NCI-H526 (cell line): ENCODE data around the gene COL11A2.

Source experiments
- DNase-seq, 2 experiments: peaks; one replicate each; lab custom pipeline; 2025; lab: John Stamatoyannopoulos, UW

The COL11A2 gene

GRCh38 chr6:33206864-33207551 is 14.7 kb upstream of the COL11A2 start:
- peak in 1 of 2 experiments; percentile 26 for DNase-seq

GRCh38 chr6:33206027-33206863 is 14.0 kb upstream of the COL11A2 start:
- no peak for DNase-seq

GRCh38 chr6:33205191-33206026 is 13.1 kb upstream of the COL11A2 start:
- DNase-seq, result no peak

DNA sequence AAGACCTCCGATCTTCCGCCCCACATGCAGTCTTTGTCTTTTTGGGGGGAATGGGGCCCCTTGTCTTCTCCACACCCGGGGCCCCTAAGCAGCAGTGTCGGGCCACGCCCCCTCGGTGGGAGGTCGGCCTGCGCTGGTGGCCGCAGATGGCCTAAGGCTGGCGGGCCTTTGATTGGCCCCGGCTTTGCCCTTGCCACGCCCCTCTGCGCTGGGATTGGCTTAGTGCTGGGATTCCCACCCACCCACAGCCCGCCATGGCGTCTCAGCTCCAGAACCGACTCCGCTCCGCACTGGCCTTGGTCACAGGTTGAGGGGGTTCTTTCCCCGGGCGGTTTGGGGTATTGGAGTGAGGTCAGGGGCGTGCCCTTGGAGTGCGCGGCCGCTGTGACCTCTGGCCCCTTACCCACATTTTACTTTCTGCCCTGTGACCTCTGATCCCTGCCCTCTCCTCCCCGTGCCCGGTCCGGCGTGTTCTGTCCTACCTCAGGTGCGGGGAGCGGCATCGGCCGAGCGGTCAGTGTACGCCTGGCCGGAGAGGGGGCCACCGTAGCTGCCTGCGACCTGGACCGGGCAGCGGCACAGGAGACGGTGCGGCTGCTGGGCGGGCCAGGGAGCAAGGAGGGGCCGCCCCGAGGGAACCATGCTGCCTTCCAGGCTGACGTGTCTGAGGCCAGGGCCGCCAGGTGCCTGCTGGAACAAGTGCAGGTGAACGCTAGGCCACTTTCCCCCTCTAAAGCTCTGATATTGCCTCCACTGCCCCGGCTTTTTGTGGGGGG is 12.3 kb upstream of the COL11A2 start, which contains the start of gene HSD17B8:
HSD17B8 (plus strand) TSS at position 241 of the 776 bp plus-strand sequence; CDS start at position 255, 14 bp downstream.
- DNase-seq, result peak; percentile 69 to 96

DNA sequence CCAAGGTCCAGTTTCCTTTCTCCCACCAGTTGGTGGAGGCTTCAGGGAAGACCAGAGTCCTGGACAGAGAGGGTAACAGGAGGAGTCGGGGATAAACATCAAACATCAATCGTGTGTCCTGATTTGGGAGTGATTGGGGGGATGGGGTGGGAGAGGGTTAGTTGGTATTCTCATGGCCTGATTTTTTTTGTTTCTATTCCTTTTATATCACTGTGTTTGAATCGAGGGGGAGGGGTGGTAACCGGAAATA is 11.8 kb upstream of the COL11A2 start:
- no peak for DNase-seq

- DNase-seq, result no peak
Measured at GRCh38 chr6:33203443-33204164, 11.3 kb upstream of the COL11A2 start.

GRCh38 chr6:33202799-33203198 is 10.5 kb upstream of the COL11A2 start:
- no peak for DNase-seq

DNA sequence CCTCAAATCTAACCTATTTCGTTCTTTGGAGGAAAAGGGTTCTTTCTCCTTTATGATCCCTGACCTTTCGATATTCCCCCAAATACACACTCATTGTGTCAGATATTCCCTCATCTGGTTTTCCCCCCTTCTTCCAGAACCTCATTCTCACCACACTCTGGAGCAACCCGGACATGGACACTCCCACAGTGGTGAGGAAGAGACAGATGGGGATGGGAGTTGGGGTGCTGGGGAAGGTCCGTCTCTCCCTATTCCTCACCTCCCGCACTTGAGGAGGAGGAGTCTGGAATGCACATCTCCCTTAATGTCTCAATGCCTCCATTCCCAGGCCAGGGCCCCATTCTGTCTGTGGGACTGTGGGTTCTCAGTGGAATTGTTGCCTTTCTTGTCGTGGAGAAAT is 9.7 kb upstream of the COL11A2 start:
- DNase-seq, result no peak

- no peak for DNase-seq
Measured at GRCh38 chr6:33201147-33201545, 8.9 kb upstream of the COL11A2 start.

GRCh38 chr6:33200219-33201146 is 8.2 kb upstream of the COL11A2 start, which contains the start of the genes RXRB and SLC39A7:
Gene RXRB, minus strand, starts transcription at chr6:33200665. Its CDS starts 189 bp downstream, at chr6:33200476.
Gene SLC39A7, plus strand, starts transcription at chr6:33200867. Its CDS starts 379 bp downstream, at chr6:33201246.
- DNase-seq, result peak; percentile 98 to 99

DNA sequence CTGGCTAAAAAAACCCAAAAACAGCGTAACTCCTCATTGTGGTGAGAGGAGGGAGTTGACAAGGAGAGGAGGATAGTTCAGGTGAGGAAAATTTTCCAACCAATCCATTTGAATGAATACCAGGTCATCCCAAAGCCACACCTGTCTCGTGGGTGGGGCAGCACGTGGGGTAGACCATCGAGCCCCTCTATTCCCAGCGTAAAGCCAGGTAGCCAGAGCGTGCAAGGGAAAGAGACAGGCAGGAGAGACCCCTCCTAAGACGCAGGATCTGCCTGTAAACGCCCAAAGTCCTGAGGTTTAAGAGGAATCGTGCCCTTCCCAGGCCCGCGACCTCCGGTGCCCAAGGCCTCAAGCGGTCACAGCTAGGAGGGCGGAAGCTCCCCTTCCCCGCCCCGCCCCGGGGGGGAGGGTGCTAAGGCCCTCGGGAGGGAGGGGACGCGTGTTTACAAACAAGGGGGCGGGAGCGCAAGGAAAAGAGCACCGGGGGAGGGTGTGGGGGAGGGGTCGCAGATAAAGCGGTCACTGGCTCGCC is 7.5 kb upstream of the COL11A2 start:
- DNase-seq, result peak; percentile 60 to 90

DNA sequence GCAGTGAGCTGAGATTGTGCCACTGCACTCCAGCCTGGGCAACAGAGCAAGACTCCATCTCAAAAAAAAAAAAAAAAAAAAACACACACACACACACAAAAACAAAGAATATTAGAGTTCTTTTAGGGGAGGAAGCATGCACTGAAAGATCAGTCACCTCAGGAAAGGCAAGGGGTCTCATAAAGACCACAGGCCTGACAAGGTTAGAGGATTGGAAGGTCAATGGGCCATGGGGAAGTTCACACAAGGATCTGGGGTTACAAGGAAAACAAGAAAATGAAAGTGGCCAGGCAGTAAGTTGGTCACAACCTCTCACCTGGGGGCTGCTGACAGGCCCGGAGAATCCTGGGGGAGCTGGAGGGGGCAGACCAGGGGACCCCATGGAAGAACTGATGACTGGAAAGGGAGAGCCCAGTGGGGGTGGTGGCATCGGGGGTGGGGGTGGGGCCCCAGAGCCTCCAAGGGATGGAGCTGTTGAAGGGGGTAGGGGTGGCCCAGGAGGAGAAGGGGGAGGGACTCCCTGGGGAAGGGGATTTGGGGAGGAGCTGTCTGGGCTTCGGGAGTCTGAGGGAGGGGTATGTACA is 6.7 kb upstream of the COL11A2 start:
- no peak for DNase-seq

- no peak for DNase-seq
Measured at GRCh38 chr6:33198159-33198852, 6.0 kb upstream of the COL11A2 start.

DNA sequence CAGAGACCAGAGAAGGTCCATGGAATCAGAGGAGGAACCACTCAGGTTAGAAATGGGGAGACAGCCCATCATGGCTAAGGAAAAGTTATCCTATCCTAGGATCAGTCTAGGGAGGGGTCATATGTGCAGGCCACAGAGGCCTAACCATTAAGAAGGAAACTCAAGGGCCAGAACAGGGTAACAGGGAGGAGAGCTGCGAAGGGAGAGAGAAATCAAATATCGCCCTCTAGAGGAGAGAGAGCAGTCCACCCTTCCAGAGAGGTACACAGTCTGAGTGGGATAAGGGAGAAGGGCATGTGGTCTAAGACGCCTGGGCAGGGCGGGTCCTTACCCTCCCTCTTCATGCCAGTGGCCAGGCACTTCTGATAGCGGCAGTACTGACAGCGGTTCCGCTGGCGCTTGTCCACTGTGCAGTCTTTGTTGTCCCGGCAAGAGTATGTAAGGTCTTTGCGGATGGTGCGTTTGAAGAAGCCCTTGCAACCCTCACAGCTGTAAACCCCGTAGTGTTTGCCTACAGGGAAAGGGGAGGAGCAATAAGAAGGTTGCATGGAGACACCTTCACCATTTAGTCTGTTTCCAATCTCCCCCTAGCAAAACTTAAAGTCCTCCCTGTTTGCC is 5.3 kb upstream of the COL11A2 start:
- DNase-seq, result peak; percentile 72 to 81

DNA sequence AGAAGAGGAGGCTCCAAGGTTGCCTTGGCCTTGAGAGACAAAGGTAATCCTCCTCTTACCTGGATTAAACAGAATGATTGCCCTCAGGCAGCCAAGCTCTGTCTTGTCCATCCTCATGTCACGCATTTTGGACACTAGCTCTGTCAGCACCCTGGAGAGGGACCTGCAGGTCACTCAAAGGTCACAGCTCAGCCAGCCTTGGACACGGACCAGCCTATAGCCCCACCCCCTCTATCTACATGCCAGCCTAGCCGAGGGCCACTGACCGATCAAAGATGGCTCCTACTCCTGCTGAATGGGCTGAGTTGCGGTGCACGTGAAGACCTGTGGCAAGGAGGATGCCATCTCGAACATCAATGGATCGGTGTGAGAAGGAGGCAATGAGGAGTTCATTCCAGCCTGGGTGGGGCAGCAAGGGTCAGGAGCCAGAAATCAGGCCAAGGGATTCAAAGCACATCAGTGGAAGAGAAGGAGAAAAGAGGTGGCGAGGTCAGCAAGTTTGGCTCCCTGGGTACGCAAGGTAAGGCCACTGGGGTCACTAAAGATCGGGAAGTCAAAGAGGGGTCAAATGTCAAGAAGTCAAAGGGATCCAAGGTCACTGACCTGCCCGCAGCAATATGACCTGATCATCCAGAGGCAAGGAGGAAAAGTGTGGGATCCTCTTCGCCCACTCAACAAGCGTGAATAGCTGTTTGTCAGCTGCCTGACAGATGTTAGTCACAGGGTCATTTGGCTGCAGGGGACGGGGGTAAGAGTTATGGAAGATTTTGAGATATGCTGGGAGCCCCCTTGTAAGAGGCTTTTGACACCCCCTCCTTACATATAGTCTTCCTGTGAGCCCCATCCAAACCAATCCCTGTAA is 3.3 kb upstream of the COL11A2 start:
- no peak for DNase-seq

DNA sequence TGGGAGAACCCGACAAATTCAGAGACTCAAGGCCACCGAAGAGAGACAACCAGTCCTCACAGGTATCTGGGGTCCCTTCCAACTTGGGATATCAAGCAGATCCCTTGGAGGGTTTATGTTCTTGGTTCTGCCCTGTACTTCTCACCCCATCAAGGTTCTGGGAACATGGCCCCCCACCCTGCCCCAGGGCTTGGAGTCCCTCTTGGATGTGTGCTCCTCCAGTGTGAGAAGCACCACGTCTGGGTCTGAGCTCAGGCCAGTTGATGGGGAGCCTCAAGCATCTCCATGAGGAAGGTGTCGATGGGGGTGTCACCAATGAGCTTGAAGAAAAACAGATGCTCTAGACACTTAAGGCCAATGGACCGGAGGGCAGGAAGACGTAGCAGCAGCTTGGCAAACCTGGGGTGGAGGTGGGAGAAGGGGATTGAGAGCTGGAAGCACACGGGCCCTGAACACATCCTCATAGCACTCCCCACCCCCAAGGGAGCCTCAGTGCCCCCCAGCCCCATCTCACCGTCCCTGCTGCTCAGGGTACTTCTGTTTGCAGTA is 2.2 kb upstream of the COL11A2 start:
- no peak for DNase-seq

- DNase-seq, result no peak
Measured at GRCh38 chr6:33193619-33194018, 1.4 kb upstream of the COL11A2 start.
